ENCODE results near the gene CNGA3. TPM values are rescaled to one million over a fixed set of nuclear protein-coding genes. Genes with fewer than 3 reads are reported as not detected.

CNGA3 gene
- total and polyA plus RNA-seq, 12 donors, result 0.11 to 0.16 TPM; not detected in 10

- Histone ChIP-seq H3K9me3 (no peaks in the 10 kb centered on the region), H3K36me3 (no peaks in the 10 kb centered on the region), H3K4me3 (no peak overlapping the region), H3K27me3 (peaks cover 0 to 3% (median 0%) of the 10 kb centered on the region in 7 donors), H3K4me1 (peaks cover 8 to 23% (median 13%) of the 10 kb centered on the region in 9 donors), H3K27ac (no peak overlapping the region)
- no peak for TF ChIP-seq CTCF (IDR thresholded peaks at IDR 0.05)
- WGBS, 2 donors, result 64 to 66% methylated on average over 8 of the region's 8 CpGs
- ATAC-seq (no peak), DNase-seq (no peak)
- intact Hi-C loops (cut with DNase I), result loop anchor here in 7 of 10 donors (10.0 kb wide), 5 partner anchors 387 to 677 kb away; partner anchors contain the start of genes TMEM131 (in 2 of the 7) and ZAP70 (in 1 of the 7)
Observed at GRCh38 chr2:98381494-98381893, 35.2 kb downstream of the CNGA3 start.

- Histone ChIP-seq H3K27ac (no peak overlapping the region), H3K27me3 (peaks cover 0 to 3% (median 0%) of the 10 kb centered on the region in 7 donors), H3K4me3 (no peak overlapping the region), H3K4me1 (peaks cover 8 to 23% (median 13%) of the 10 kb centered on the region in 9 donors), H3K9me3 (no peaks in the 10 kb centered on the region), H3K36me3 (no peaks in the 10 kb centered on the region)
- ATAC-seq (no peak), DNase-seq (no peak)
- TF ChIP-seq CTCF (IDR thresholded peaks at IDR 0.05), result no peak
- intact Hi-C loops (cut with DNase I), result loop anchor here in 7 of 10 donors (10.0 kb wide), 5 partner anchors 387 to 677 kb away; partner anchors contain the start of genes TMEM131 (in 2 of the 7) and ZAP70 (in 1 of the 7)
- whole genome bisulfite sequencing, 2 donors, result 90 to 91% methylated on average over 11 of the region's 11 CpGs
Observed at GRCh38 chr2:98382086-98382485, 35.8 kb downstream of the CNGA3 start.

GRCh38 chr2:98382739-98383138 is 36.5 kb downstream of the CNGA3 start:
- no peak for TF ChIP-seq CTCF (IDR thresholded peaks at IDR 0.05)
- Histone ChIP-seq H3K4me1 (peaks cover 8 to 23% (median 13%) of the 10 kb centered on the region in 9 donors), H3K9me3 (no peaks in the 10 kb centered on the region), H3K36me3 (no peaks in the 10 kb centered on the region), H3K27me3 (peaks cover 0 to 2% (median 0%) of the 10 kb centered on the region in 7 donors), H3K4me3 (no peak overlapping the region), H3K27ac (no peak overlapping the region)
- no peak for DNase-seq
- intact Hi-C loops (cut with DNase I), result loop anchor here in 7 of 10 donors (10.0 kb wide), 5 partner anchors 388 to 678 kb away; partner anchors contain the start of genes TMEM131 (in 2 of the 7) and ZAP70 (in 1 of the 7)
- 79% methylated on average over 7 of the region's 7 CpGs for WGBS, 2 donors
- ATAC-seq, result no peak

GRCh38 chr2:98383166-98383565 is 36.9 kb downstream of the CNGA3 start:
- H3K4me3 ChIP-seq, result no peak overlapping the region
- H3K4me1 ChIP-seq, result peaks cover 8 to 19% (median 13%) of the 10 kb centered on the region in 9 donors
- H3K36me3 ChIP-seq, result no peaks in the 10 kb centered on the region
- DNase-seq, result no peak
- intact Hi-C loops (cut with DNase I), result loop anchor here in 7 of 10 donors (10.0 kb wide), 5 partner anchors 388 to 678 kb away; partner anchors contain the start of genes TMEM131 (in 2 of the 7) and ZAP70 (in 1 of the 7)
- 32 to 38% methylated on average over 6 of the region's 6 CpGs for WGBS, 2 donors
- no peak for ATAC-seq
- peaks cover 0 to 2% (median 0%) of the 10 kb centered on the region in 7 donors for H3K27me3 ChIP-seq
- TF ChIP-seq CTCF (IDR thresholded peaks at IDR 0.05), result no peak
- no peaks in the 10 kb centered on the region for H3K9me3 ChIP-seq
- no peak overlapping the region for H3K27ac ChIP-seq
